ENCODE measurements around the gene PIK3CG. TPM values are rescaled to one million over a fixed set of nuclear protein-coding genes. Genes with fewer than 3 reads are reported as not detected.
A peak's percentile ranks its signal among the peaks of the same experiment; 100 is the strongest.

The PIK3CG gene
- total RNA-seq, 1 donor from 2014 or later = 15.7 TPM

DNA sequence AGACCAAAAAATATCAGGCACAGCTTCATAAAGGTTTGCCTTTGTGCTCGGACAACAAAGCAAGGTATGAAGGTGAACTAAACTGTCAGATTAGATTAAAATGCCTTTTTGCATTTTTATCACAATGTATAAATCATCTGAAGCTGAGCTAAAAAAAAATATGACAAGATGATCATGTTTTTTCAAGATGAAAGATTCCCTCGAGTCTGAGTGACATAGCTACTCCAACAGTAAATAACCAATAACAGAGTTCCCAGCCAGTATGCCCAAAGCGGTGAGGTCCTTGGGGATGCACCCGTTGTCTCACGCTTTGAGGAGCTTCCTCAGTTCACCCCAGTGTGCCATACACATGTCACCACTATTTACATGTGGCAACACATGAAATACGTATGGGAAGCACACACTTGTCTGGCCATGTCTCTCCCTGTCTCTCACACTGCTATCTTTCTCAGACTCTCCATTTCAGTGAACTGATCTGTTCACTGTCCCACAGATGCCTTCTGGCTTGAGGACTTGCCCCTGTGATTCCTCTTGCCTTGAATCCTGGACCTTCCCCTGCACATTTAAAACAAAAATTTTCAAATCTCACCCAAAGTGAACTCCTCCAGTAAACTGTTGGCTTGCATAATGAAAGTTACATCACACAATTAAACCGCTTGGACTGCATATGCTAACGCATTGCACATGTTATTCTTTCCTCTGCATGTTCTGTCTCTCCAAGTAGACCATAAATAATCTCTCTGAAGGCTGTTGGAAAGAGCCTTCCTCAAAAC lies 2.6 kb upstream of the PIK3CG start:
- no peaks in the 10 kb centered on the region for H3K36me3 ChIP-seq
- ATAC-seq (no peak), DNase-seq (no peak)
- no peaks in the 10 kb centered on the region for H3K27me3 ChIP-seq
- peaks cover 11% of the 10 kb centered on the region for H3K4me1 ChIP-seq
- TF ChIP-seq, protein P1, sequence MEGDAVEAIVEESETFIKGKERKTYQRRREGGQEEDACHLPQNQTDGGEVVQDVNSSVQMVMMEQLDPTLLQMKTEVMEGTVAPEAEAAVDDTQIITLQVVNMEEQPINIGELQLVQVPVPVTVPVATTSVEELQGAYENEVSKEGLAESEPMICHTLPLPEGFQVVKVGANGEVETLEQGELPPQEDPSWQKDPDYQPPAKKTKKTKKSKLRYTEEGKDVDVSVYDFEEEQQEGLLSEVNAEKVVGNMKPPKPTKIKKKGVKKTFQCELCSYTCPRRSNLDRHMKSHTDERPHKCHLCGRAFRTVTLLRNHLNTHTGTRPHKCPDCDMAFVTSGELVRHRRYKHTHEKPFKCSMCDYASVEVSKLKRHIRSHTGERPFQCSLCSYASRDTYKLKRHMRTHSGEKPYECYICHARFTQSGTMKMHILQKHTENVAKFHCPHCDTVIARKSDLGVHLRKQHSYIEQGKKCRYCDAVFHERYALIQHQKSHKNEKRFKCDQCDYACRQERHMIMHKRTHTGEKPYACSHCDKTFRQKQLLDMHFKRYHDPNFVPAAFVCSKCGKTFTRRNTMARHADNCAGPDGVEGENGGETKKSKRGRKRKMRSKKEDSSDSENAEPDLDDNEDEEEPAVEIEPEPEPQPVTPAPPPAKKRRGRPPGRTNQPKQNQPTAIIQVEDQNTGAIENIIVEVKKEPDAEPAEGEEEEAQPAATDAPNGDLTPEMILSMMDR (IDR thresholded peaks at IDR 0.05) = no peak
- no peaks in the 10 kb centered on the region for H3K9me3 ChIP-seq
- intact Hi-C loops (cut with DNase I) = no loop called here
- no peak overlapping the region for H3K4me3 ChIP-seq
- H3K27ac ChIP-seq = no peak overlapping the region

DNA sequence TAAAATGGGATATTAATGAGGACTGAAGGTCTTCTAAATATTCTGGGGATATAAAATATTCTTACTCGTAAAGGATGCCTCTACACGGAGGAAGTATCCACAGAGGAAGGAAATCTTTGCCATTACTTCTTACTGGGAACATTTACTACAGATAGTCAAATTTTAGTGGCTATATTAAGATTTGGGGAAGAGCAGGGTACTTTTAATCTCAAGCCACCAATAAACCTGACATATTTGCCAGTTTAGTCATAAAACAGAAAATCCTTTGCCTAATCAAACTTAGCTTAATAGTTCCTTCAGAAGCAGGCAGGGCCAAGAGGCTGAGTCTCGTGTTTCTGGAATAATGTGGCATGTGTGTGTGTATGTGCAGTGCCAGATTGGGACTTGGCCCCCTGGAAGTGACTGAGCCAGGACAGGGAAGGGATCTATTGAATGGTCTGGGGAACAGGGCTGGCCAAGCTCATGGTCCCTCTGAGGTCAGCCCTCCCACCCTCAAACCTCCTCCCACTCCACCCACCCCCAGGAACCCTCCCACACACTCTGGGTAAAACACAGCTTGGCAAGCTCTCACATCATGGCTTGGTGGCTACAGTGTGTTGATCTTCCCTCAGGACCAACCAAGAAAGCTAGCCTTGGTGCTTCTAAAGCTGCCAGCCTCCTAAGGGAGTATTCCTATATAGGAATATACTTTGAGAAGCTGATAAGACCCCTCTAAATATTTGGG lies 1.6 kb upstream of the PIK3CG start:
- H3K4me1 ChIP-seq = peaks cover 11% of the 10 kb centered on the region
- no peaks in the 10 kb centered on the region for H3K9me3 ChIP-seq
- H3K36me3 ChIP-seq = peaks cover 6% of the 10 kb centered on the region
- no peak overlapping the region for H3K4me3 ChIP-seq
- TF ChIP-seq, protein P1 (IDR thresholded peaks at IDR 0.05) = no peak
- ATAC-seq (no peak), DNase-seq (no peak)
- H3K27ac ChIP-seq = peak overlapping the region; percentile 58
- no peaks in the 10 kb centered on the region for H3K27me3 ChIP-seq
- intact Hi-C loops (cut with DNase I) = no loop called here

DNA sequence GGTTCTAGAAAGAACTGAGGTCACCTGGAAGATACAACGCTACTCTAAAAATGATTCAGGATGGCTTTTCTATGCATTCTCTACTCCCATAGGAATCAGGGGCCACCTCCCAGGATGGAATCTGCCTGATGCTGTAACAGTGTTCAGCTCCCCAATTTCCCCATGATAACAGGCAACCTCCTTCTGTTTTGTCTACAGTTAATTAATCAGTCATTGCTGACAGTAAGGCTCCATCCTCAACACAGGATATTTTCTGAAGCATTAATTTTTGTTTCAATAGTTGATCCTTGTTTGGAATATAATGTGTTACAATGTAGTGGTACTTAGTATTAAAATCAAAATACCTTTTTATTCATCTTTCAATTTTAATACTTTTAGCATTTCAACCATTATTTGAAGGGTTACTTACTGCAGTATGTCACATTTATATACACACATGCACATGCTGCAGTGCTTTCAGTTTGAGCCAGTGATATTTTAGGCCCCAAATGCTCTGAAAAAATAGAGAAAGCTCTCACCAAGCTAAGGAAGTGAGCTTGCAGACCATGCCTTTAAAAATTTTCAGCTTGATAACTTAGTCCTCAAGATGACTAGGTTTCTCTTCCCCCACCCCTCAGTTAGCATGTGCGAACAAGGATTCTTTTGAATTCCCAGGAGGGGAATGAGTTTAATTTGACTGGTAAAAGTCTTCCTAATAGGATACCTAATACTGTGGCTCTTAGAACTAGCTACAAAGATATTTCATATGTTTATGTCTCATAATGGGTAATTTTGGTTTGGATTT lies 592 bp upstream of the PIK3CG start:
- TF ChIP-seq, protein P1 (IDR thresholded peaks at IDR 0.05) = no peak
- Histone ChIP-seq H3K27ac (peak overlapping the region; percentile 58), H3K36me3 (peaks cover 8% of the 10 kb centered on the region), H3K27me3 (no peaks in the 10 kb centered on the region), H3K4me1 (peaks cover 11% of the 10 kb centered on the region), H3K9me3 (no peaks in the 10 kb centered on the region), H3K4me3 (peak overlapping the region; percentile 46)
- intact Hi-C loops (cut with DNase I) = no loop called here
- DNase-seq (no peak), ATAC-seq (no peak)

DNA sequence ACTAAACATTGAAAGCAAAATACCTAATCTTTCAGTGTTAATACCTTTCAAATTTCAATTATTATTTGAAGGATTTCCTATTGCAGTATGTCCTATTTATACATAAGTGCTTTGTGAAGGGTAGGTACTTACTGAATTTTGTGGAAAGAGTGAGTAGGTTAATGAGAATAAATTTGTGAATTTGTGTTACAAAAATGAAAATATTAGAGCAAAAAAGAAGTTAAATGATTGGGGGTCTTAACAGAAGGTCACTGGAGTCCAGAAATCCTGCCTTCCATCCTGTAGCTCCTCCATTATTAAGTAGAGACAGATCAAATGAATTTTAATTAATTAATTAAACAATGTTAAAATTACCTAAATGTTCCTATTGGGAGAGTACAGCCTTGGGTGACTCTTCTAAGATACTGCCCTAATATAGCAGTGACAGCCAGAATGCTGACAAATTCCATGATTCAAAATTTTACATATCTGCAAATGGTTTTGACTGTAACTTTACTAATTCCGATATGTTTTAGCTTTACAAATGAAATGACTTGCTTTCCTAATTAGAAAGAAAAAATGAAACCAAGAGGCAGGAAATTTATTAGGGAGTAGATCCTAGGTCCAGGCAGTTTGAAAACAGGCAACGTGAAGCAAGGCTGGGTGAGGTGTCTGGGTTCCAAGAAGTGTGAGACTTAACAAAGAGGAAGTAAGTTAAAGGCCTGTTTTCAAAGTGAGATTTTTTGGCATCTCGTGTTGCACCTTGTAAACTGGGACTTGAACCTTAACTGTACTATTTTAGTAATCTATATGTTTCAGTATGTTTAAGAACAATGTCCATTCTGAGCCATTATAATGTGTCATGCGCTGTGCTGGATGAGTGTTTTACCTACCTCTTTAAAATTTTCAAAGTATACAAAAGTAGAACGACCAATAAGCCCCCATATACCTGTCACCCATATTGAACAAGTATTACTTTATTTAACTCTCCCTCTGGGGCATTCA lies 1.5 kb downstream of the PIK3CG start:
- H3K4me1 ChIP-seq = peaks cover 11% of the 10 kb centered on the region
- ATAC-seq = peak; percentile 31
- intact Hi-C loops (cut with DNase I) = no loop called here
- no peaks in the 10 kb centered on the region for H3K27me3 ChIP-seq
- H3K36me3 ChIP-seq = peaks cover 8% of the 10 kb centered on the region
- no peak for DNase-seq
- H3K9me3 ChIP-seq = no peaks in the 10 kb centered on the region
- TF ChIP-seq, protein P1 (IDR thresholded peaks at IDR 0.05) = no peak
- H3K4me3 ChIP-seq = peak overlapping the region; percentile 46
- H3K27ac ChIP-seq = peak overlapping the region; percentile 58
